Lung (tissue), 12 donors: ENCODE measurements around the gene POLR3K. TPM values are rescaled to one million over a fixed set of nuclear protein-coding genes. Genes with fewer than 3 reads are reported as not detected.

Experiments used
- ATAC-seq: fragments of 200-7000 bp; cut with Tn5 transposase; one replicate; pipeline ENCODE4 v1.9.1; 2020; ENCODE audit warnings: moderate number of reproducible peaks; ENCODE audit not compliant: insufficient read depth, low FRiP score
- DNase-seq, 3 donors: peaks; one replicate each; pipeline ENCODE4 v3.0.0-alpha.2; 2013 to 2017
- H3K27ac ChIP-seq, 2 donors: one replicate each; pipeline ENCODE4 v1.5.1; 2013; ENCODE audit warnings: mild to moderate bottlenecking in 2 of 2, moderate library complexity in 2 of 2, control low read depth in 1 of 2, inconsistent platforms in 1 of 2, low read depth in 1 of 2, low read length in 1 of 2
- H3K27me3 ChIP-seq, 3 donors: one replicate each; pipeline ENCODE4 v1.5.1; 2013; ENCODE audit warnings: low read length in 2 of 3; ENCODE audit not compliant: control insufficient read depth in 3 of 3, insufficient read depth in 3 of 3
- H3K36me3 ChIP-seq, 4 donors: one replicate each; pipeline ENCODE4 v1.5.1; 2013; ENCODE audit warnings: low read length in 4 of 4, mild to moderate bottlenecking in 1 of 4, moderate library complexity in 1 of 4; ENCODE audit not compliant: control insufficient read depth in 4 of 4, insufficient read depth in 4 of 4
- H3K4me1 ChIP-seq, 5 donors: one replicate each; pipeline ENCODE4 v1.5.1; 2013; ENCODE audit warnings: low read length in 5 of 5, mild to moderate bottlenecking in 2 of 5, moderate library complexity in 1 of 5; ENCODE audit not compliant: control insufficient read depth in 5 of 5, insufficient read depth in 5 of 5
- H3K4me3 ChIP-seq: one replicate; pipeline ENCODE4 v1.5.1; 2013; ENCODE audit warnings: mild to moderate bottlenecking, control low read depth, moderate library complexity
- H3K9ac ChIP-seq, 2 donors: one replicate each; pipeline ENCODE4 v1.5.1; 2013; ENCODE audit warnings: low read length in 2 of 2, control low read depth in 1 of 2; ENCODE audit not compliant: insufficient read depth in 1 of 2
- H3K9me3 ChIP-seq, 4 donors: one replicate each; pipeline ENCODE4 v1.5.1; 2013; ENCODE audit warnings: low read length in 3 of 4, mild to moderate bottlenecking in 1 of 4, moderate library complexity in 1 of 4; ENCODE audit not compliant: control insufficient read depth in 4 of 4, insufficient read depth in 3 of 4
- WGBS, 2 donors: extraction: QIAGEN DNeasy Blood & Tissue Kit; methylation state at CpG; one replicate each; pipeline ENCODE4 v1.1.7; 2013; 5-methylcytosine and 5-hydroxymethylcytosine counted together
- polyA plus RNA-seq, 2 donors: library from polyadenylated mRNA; stranded (reverse); fragments of 200-250 nt; gene quantifications; one replicate each; pipeline ENCODE4 v1.2.1, GENCODE V29; 2013
- total RNA-seq, 2 donors: library from RNA; depleted of rRNA in 1 of 2; stranded (reverse); fragments of >200 nt in 1 of 2; gene quantifications; one replicate each; pipeline ENCODE4 v1.2.1, GENCODE V29; 2014 to 2021
- TF ChIP-seq, protein P1 (sequence below): IDR thresholded peaks from 2 replicates; pipeline ENCODE4 v1.5.1; 2012; ENCODE audit warnings: mild to moderate bottlenecking; ENCODE audit errors: control extremely low read depth, extremely low read depth
- donor health status: control.
- donor health status: control.
- donor health status: Bipolar disorder and iron deficiency.
- donor health status: healthy.
- donor health status: DM: yes; HTN: yes; CAD: no.

POLR3K gene
- total and polyA plus RNA-seq, 4 donors = 4.8 to 15.7 (median 12.0) TPM

- DNase-seq (no peak), ATAC-seq (no peak)
- TF ChIP-seq, protein P1, sequence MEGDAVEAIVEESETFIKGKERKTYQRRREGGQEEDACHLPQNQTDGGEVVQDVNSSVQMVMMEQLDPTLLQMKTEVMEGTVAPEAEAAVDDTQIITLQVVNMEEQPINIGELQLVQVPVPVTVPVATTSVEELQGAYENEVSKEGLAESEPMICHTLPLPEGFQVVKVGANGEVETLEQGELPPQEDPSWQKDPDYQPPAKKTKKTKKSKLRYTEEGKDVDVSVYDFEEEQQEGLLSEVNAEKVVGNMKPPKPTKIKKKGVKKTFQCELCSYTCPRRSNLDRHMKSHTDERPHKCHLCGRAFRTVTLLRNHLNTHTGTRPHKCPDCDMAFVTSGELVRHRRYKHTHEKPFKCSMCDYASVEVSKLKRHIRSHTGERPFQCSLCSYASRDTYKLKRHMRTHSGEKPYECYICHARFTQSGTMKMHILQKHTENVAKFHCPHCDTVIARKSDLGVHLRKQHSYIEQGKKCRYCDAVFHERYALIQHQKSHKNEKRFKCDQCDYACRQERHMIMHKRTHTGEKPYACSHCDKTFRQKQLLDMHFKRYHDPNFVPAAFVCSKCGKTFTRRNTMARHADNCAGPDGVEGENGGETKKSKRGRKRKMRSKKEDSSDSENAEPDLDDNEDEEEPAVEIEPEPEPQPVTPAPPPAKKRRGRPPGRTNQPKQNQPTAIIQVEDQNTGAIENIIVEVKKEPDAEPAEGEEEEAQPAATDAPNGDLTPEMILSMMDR = no peak
- peaks cover 0 to 20% (median 0%) of the 10 kb centered on the region in 5 donors for H3K4me1 ChIP-seq
- no peak overlapping the region for H3K4me3 ChIP-seq
- H3K27me3 ChIP-seq = no peaks in the 10 kb centered on the region
- no peaks in the 10 kb centered on the region for H3K9me3 ChIP-seq
- WGBS, 2 donors = 96 to 97% methylated on average over 14 of the region's 14 CpGs
- no peak overlapping the region for H3K9ac ChIP-seq
- no peak overlapping the region for H3K27ac ChIP-seq
- H3K36me3 ChIP-seq = peaks cover 0 to 54% (median 26%) of the 10 kb centered on the region in 4 donors
Observed at GRCh38 chr16:88613-89012, 35.2 kb upstream of the POLR3K start.

- Histone ChIP-seq H3K27me3 (no peaks in the 10 kb centered on the region), H3K4me1 (peaks cover 0 to 23% (median 0%) of the 10 kb centered on the region in 5 donors), H3K36me3 (peaks cover 0 to 53% (median 23%) of the 10 kb centered on the region in 4 donors), H3K9me3 (no peaks in the 10 kb centered on the region), H3K4me3 (no peak overlapping the region), H3K9ac (no peak overlapping the region), H3K27ac (peak overlapping the region in 1 of 2 donors; percentile 86)
- TF ChIP-seq, protein P1 = no peak
- no peak for ATAC-seq
- no peak for DNase-seq
- 88 to 91% methylated on average over 18 to 23 of the region's 23 CpGs for WGBS, 2 donors
Observed at GRCh38 chr16:86483-86952, 33.1 kb upstream of the POLR3K start.

- Histone ChIP-seq H3K4me1 (peaks cover 0 to 23% (median 0%) of the 10 kb centered on the region in 5 donors), H3K9ac (no peak overlapping the region), H3K27me3 (no peaks in the 10 kb centered on the region), H3K27ac (peak overlapping the region in 1 of 2 donors; percentile 86), H3K9me3 (no peaks in the 10 kb centered on the region), H3K4me3 (no peak overlapping the region), H3K36me3 (peaks cover 0 to 53% (median 23%) of the 10 kb centered on the region in 4 donors)
- ATAC-seq (no peak), DNase-seq (no peak)
- TF ChIP-seq, protein P1 = no peak
- 67 to 75% methylated on average over 9 of the region's 9 CpGs for WGBS, 2 donors
Observed at GRCh38 chr16:85865-86264, 32.5 kb upstream of the POLR3K start.

GRCh38 chr16:85407-85782 lies 32.0 kb upstream of the POLR3K start:
- TF ChIP-seq, protein P1 = no peak
- Histone ChIP-seq H3K36me3 (peaks cover 0 to 53% (median 22%) of the 10 kb centered on the region in 4 donors), H3K4me1 (peaks cover 0 to 23% (median 0%) of the 10 kb centered on the region in 5 donors), H3K27me3 (no peaks in the 10 kb centered on the region), H3K27ac (peak overlapping the region in 1 of 2 donors; percentile 86), H3K4me3 (no peak overlapping the region), H3K9ac (no peak overlapping the region), H3K9me3 (no peaks in the 10 kb centered on the region)
- DNase-seq (no peak), ATAC-seq (no peak)
- 60 to 66% methylated on average over 18 of the region's 18 CpGs for WGBS, 2 donors
